Smooth muscle cell (in vitro differentiated cells): Measurements from ENCODE around the gene GPR137B. TPM values are rescaled to one million over a fixed set of nuclear protein-coding genes. Genes with fewer than 3 reads are reported as not detected.

Experiments
- DNase-seq: peaks from one replicate; lab custom pipeline; 2025; ENCODE audit not compliant: unreplicated experiment; lab: John Stamatoyannopoulos, UW
- H2AFZ ChIP-seq: fragments of 200-600 bp; sonication (generic); 2 replicates; pipeline ENCODE4 v1.6.0; 2016; ENCODE audit warnings: antibody characterized with exemption, low read depth, mild to moderate bottlenecking
- H3F3A ChIP-seq: fragments of 200-600 bp; sonication (generic); 2 replicates; pipeline ENCODE4 v1.6.0; 2017; ENCODE audit warnings: antibody characterized with exemption, low read depth
- H3K27ac ChIP-seq: fragments of 200-600 bp; sonication (generic); 2 replicates; pipeline ENCODE4 v1.5.1; 2016; ENCODE audit warnings: low read depth, mild to moderate bottlenecking
- H3K27me3 ChIP-seq: fragments of 200-600 bp; sonication (generic); 2 replicates; pipeline ENCODE4 v1.6.1; 2016; ENCODE audit warnings: low read depth, mild to moderate bottlenecking
- H3K36me3 ChIP-seq: fragments of 200-600 bp; sonication (generic); 2 replicates; pipeline ENCODE4 v1.5.1; 2016; ENCODE audit warnings: low read depth
- H3K4me1 ChIP-seq: fragments of 200-600 bp; sonication (generic); 2 replicates; pipeline ENCODE4 v1.5.1; 2016; ENCODE audit warnings: low read depth
- H3K4me2 ChIP-seq: fragments of 200-600 bp; sonication (generic); 2 replicates; pipeline ENCODE4 v1.6.0; 2016; ENCODE audit warnings: mild to moderate bottlenecking
- H3K4me3 ChIP-seq: fragments of 200-600 bp; sonication (generic); 2 replicates; pipeline ENCODE4 v1.5.1; 2016; ENCODE audit warnings: mild to moderate bottlenecking
- H3K79me2 ChIP-seq: fragments of 200-600 bp; sonication (generic); 2 replicates; pipeline ENCODE4 v1.6.0; 2016; ENCODE audit warnings: low read depth, mild to moderate bottlenecking
- H3K9ac ChIP-seq: fragments of 200-600 bp; sonication (generic); 2 replicates; pipeline ENCODE4 v1.6.0; 2016; ENCODE audit warnings: low read depth
- H3K9me3 ChIP-seq: fragments of 200-600 bp; sonication (generic); replicated peaks from 2 replicates; pipeline ENCODE4 v1.5.1; 2016; ENCODE audit warnings: low read depth
- H4K20me1 ChIP-seq: fragments of 200-600 bp; sonication (generic); 2 replicates; pipeline ENCODE4 v1.6.0; 2016; ENCODE audit warnings: low read depth
- WGBS: methylation state at CpG from one replicate; pipeline ENCODE4 v1.1.7; 2016; ENCODE audit warnings: low lambda C conversion rate; 5-methylcytosine and 5-hydroxymethylcytosine counted together
- polyA plus RNA-seq: library from polyadenylated mRNA; unstranded; fragments of >200 nt; fragmentation: Nextera tagmentation; extraction: Ambion mirVana; gene quantifications from 2 replicates; pipeline ENCODE4 v1.2.1, GENCODE V29; 2016
- total RNA-seq: library from RNA; depleted of rRNA; stranded (reverse); fragments of >200 nt; gene quantifications from 2 replicates; pipeline ENCODE4 v1.2.3, GENCODE V29; 2014
- TF ChIP-seq, protein P1 (sequence below): fragments of 200-600 bp; sonication (generic); IDR thresholded peaks from 2 replicates; pipeline ENCODE4 v1.5.1; 2017; ENCODE audit warnings: borderline replicate concordance, mild to moderate bottlenecking, antibody characterized with exemption; ENCODE audit not compliant: insufficient read depth, poor library complexity, severe bottlenecking

Gene GPR137B
- total and polyA plus RNA-seq, 2 experiments from 2014 or later, result 16.2 to 17.7 TPM

GRCh38 chr1:236133802-236134201 lies 8.5 kb upstream of the GPR137B start:
- Histone ChIP-seq H3K9ac (no peak overlapping the region), H3F3A (no peaks in the 10 kb centered on the region), H3K4me2 (no peak overlapping the region), H4K20me1 (no peaks in the 10 kb centered on the region), H2AFZ (no peak overlapping the region), H3K4me1 (peaks cover 4% of the 10 kb centered on the region), H3K27ac (no peak overlapping the region), H3K27me3 (peaks cover 22% of the 10 kb centered on the region), H3K9me3 (no peaks in the 10 kb centered on the region), H3K36me3 (no peaks in the 10 kb centered on the region), H3K4me3 (no peak overlapping the region), H3K79me2 (no peaks in the 10 kb centered on the region)
- TF ChIP-seq, protein P1, sequence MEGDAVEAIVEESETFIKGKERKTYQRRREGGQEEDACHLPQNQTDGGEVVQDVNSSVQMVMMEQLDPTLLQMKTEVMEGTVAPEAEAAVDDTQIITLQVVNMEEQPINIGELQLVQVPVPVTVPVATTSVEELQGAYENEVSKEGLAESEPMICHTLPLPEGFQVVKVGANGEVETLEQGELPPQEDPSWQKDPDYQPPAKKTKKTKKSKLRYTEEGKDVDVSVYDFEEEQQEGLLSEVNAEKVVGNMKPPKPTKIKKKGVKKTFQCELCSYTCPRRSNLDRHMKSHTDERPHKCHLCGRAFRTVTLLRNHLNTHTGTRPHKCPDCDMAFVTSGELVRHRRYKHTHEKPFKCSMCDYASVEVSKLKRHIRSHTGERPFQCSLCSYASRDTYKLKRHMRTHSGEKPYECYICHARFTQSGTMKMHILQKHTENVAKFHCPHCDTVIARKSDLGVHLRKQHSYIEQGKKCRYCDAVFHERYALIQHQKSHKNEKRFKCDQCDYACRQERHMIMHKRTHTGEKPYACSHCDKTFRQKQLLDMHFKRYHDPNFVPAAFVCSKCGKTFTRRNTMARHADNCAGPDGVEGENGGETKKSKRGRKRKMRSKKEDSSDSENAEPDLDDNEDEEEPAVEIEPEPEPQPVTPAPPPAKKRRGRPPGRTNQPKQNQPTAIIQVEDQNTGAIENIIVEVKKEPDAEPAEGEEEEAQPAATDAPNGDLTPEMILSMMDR, result no peak
- 95% methylated on average over 1 of the region's 1 CpG for WGBS
- no peak for DNase-seq

- H3K4me3 ChIP-seq, result no peak overlapping the region
- no peaks in the 10 kb centered on the region for H3K4me1 ChIP-seq
- H3K79me2 ChIP-seq, result no peaks in the 10 kb centered on the region
- no peak overlapping the region for H3K9ac ChIP-seq
- no peak overlapping the region for H3K27ac ChIP-seq
- no peaks in the 10 kb centered on the region for H3K9me3 ChIP-seq
- H3F3A ChIP-seq, result no peaks in the 10 kb centered on the region
- 89% methylated on average over 4 of the region's 4 CpGs for WGBS
- no peak for DNase-seq
- no peaks in the 10 kb centered on the region for H3K36me3 ChIP-seq
- no peak overlapping the region for H2AFZ ChIP-seq
- H4K20me1 ChIP-seq, result no peaks in the 10 kb centered on the region
- peaks cover 45% of the 10 kb centered on the region for H3K27me3 ChIP-seq
- TF ChIP-seq, protein P1, result no peak
- no peak overlapping the region for H3K4me2 ChIP-seq
Observed at GRCh38 chr1:236137285-236137852, 5.0 kb upstream of the GPR137B start.

DNA sequence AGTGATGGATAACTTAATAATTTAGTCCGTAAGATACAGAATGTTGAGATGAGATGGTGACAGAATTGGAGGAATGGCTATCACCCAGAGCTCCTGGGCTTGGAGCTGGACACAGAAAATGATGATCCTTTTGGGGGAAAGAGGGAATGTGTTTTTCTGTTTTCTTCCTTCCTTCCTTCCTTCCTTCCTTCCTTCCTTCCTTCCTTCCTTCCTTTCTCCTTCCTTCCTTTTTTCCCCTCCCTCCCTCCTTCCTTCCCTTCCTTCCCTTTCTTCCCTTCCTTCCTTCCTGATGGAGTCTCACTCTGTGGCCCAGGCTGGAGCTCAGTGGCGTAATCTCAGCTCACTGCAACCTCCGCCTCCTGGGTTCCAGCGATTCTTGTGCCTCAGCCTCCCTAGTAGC lies 2.8 kb upstream of the GPR137B start:
- Histone ChIP-seq H4K20me1 (peaks cover 11% of the 10 kb centered on the region), H3K4me2 (no peak overlapping the region), H3K4me1 (peaks cover 7% of the 10 kb centered on the region), H3K4me3 (no peak overlapping the region), H3K27ac (no peak overlapping the region), H3K79me2 (no peaks in the 10 kb centered on the region), H2AFZ (no peak overlapping the region), H3K9me3 (no peaks in the 10 kb centered on the region), H3K27me3 (peaks cover 45% of the 10 kb centered on the region), H3K36me3 (no peaks in the 10 kb centered on the region), H3K9ac (no peak overlapping the region), H3F3A (no peaks in the 10 kb centered on the region)
- TF ChIP-seq, protein P1, result no peak
- WGBS, result 90% methylated on average over 4 of the region's 4 CpGs
- no peak for DNase-seq
